Anterior cingulate cortex (tissue), 58 donors: ENCODE data around the gene YAE1.
"Not testable (repeated sequence)": the region's sequence is repeated elsewhere in the genome, so short reads cannot be mapped to it uniquely, and the experiment has no call there.

Experiments used
- DNase-seq, 58 donors: peaks; one replicate each; lab custom pipeline; 2025; lab: John Stamatoyannopoulos, UW

Gene YAE1, protein sequence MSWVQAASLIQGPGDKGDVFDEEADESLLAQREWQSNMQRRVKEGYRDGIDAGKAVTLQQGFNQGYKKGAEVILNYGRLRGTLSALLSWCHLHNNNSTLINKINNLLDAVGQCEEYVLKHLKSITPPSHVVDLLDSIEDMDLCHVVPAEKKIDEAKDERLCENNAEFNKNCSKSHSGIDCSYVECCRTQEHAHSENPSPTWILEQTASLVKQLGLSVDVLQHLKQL

DNA sequence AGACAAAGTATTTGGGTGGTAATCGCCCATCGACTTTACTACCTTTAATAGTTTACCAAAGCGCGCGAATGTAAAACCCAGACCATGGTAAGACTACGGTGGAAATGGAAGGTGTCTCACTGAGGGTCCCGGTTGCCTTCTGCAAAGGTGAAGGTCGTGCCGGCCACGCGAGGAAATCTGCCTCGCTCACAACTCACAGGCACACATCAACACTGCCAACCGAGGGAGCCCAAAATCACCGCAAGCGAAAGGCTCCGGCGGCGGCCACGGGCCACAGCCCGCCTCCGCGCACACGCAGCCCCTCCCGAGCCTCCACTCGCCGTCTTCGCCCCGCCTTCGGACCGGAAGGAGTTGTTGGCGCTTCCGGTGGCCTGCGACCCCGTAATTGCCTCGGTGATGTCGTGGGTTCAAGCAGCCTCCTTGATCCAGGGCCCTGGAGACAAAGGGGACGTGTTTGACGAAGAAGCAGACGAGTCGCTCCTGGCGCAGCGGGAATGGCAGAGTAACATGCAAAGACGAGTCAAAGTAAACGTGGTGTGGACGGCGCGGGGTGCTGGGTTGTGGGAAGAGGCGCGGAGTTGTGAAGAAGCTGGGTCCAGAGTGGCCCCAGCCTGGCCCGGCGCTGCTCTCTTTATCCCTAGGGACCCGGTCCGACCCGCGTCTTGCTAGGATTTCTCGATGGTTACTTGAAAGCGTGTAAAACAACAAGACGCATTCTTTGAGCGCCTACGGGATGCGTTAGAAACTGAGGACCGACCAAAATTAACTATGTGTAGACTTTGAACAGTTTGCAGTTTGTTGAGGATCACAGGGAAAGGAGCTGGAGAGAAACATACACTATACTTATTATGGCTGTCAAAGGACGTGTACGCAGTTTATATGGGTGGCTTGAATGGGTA, at the start of gene YAE1:
YAE1 (plus strand) TSS at position 382 of the 899 bp plus-strand sequence; CDS start at position 397, 15 bp downstream.
- peak; percentile 39 to 91 (median 80) for DNase-seq

DNA sequence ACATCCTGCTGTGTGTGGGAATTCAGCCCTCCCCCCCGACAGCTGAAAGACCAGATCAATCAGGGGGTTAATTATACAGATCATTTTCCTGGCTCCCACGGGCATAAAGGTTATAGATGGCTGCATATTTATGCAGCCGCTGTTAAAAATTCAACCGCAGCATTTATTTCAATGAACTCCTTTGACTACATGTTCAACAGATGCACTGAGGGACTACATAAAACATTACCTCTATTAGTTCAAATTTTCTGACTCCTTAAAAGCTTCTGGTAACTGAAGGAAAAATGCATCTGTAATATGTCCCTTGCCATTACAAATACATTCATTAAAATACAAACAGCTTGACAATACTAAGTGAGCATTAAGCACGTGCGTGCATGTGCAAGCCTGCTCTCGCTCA, 49.7 kb upstream of the YAE1 start:
- no peak for DNase-seq

- no peak for DNase-seq
These were observed 49.0 kb upstream of the YAE1 start for GRCh38 chr7:39517240-39517639.

DNA sequence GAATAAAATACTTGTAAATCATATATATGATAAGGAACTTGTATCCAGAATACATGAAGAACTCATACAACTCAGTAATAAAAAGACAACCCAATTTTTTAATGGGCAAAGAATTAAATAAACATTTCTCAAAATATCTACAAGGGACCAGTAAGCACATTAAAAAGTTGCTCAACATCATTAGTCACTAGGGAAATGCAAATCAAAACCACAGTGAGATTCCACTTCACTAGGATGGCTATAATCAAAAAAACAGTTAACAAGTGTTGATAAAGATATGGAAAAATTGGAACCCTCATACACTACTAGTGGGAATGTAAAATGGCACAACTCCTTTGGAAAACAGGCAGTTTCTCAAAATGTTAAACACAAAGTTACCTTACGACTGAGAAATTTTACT, 40.3 kb upstream of the YAE1 start:
- DNase-seq = no peak

- DNase-seq = no peak
These were observed 39.5 kb upstream of the YAE1 start for GRCh38 chr7:39526666-39527065.

DNA sequence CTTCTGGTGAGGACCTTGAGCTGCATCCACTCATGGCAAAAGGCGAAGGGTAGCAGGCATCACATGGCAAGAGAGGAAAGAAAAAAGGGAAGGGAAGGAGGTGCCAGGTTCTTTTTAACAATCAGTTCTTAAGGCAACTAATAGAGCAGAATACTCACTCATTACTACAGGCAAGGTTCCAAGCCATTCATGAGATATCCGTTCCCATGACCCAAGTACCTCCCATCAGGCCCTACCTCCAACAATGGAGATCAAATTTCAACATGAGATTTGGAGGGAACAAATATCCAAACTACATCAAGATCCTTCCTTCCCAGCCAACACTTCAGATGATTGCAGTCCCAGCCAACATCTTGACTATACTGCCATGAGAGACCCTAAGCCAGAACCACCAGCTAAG, 38.9 kb upstream of the YAE1 start:
- DNase-seq = no peak

GRCh38 chr7:39527951-39528350, 38.3 kb upstream of the YAE1 start:
- DNase-seq = no peak

DNA sequence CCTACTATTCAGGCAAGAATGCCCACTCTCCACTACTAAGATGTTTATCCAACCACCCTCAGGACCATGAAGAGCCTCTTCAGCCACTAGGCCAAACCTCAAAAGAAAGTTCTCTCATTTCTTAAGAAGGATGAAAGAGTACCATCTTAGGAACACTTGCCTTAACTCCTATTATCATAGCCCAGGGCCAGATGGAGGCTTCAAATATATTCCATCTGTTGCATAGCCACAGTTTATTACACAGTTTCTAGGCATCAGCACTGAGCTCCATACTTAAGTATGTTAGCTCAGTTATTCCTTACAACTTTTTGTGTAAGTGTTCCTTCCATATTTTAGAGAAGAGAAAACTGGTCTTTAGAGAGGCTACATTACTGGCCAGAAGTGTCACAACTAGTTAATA, 37.4 kb upstream of the YAE1 start:
- DNase-seq = no peak

GRCh38 chr7:39529582-39529981, 36.6 kb upstream of the YAE1 start:
- no peak for DNase-seq

DNA sequence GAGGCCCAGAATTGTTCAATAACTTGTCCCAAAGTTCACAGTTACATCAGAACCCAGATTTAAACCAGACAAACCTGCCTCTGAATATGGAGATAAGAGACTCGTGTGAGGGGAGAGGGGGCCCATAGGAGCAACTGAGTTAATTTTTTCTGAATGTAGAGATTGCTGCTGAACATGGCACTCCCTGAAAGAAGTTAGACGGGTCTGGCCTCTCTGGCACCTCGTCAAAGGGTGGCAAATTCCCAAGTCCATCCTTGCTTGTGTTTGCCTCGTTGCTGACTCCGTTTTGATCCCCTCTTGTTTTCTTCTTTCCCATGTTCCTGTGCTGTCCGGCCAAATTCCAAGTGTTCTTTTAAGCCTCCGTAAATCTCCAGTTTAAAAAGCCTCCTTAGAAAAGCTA, 35.2 kb upstream of the YAE1 start:
- DNase-seq = no peak

DNA sequence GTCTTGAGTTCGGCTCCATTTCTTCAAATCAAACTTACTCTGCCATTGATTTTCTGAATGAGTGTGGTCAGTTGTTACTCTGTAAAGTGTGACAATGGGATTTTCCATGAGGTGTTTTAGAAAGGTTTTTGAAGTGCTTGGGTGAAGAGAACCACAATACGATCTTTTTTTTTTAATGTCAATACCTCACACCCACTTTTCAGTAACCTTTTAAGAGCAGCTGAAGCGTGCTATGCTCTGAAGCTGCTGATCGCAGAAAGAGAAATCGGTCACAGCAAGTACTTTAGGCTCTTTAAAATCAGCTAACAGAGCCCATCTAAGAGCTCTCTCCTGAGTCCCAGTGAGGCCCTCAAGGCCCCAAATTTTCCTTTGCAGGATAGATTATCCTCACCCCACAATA, 34.4 kb upstream of the YAE1 start:
- no peak for DNase-seq

GRCh38 chr7:39532832-39533231, 33.4 kb upstream of the YAE1 start:
- DNase-seq = no peak

DNA sequence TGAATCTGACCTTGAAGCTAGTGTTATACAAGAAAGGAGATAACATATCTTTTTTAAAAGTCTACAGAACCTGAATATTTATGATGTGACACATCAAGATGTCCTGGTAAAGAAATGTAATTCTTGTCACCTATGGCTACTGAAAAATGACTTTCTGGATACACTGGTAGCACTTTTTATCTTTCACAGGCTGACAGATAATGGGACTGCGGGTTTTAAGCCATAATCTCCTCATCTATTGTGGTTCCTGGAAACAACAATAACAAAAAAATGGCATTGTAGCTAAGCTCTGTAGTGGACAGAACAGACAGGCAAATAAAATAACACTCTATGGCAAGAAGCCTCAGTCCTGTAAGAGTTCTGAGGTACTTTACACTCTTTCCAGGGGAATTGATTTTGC, 31.6 kb upstream of the YAE1 start:
- no peak for DNase-seq

DNA sequence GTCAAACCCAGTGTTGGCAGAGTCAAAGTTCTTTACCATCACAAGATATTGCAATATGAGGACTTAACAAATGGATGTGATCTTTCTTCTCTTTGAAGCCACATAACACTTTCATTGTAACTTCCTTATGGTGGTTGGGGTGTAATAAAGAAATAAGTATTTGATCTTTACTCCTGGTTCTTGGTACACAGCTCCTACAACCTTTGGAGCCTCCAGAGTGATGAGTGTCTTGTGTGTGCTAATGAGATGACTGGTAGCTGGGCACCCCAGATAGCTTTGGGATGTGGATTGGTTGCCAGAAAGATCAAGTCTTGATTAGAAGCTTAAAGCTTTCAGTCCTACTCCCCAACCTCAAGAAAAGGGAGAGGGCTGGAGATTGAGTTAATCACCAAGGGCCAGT, 31.1 kb upstream of the YAE1 start:
- DNase-seq = no peak

DNA sequence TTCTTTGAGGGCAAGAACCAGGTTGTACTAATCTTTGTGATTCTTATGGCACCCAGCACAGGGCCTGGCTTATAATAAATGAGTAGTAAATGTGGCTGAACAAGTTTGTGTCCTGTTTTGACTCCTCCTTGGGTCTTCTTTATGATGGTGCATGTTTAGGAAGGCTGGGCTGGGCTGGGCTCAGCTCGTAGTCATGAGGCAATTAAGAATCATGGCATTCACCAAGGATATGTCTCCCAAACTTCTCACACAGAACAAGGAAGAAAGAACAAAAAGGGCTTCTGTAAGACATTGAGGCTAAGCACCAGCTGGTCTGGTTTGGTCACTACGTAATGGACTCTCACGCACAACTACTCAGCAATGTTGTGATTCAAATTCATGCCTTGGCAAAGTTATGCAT, 30.5 kb upstream of the YAE1 start:
- DNase-seq = no peak

GRCh38 chr7:39536951-39537350, 29.3 kb upstream of the YAE1 start:
- DNase-seq = no peak

- no peak for DNase-seq
These were observed 26.4 kb upstream of the YAE1 start for GRCh38 chr7:39539816-39540215.

DNA sequence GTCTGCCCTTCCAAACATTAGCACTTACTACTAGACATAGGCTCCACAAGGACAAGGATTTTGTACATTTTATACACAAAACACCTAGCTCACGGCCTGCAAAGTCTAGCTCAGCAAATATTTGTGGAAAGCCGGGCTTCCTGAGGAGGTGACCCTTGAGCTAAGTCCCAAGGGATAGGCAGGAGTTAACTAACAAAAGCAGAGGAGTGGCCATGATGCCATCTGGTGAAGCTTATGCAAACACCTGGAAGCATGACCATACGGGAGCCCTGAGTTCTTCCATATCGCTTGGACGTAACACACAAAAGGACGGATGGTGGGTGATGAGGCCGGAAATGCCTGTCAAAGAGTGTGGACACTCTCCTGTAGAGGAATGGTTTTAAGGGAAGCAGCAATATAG, 25.9 kb upstream of the YAE1 start:
- no peak for DNase-seq

DNA sequence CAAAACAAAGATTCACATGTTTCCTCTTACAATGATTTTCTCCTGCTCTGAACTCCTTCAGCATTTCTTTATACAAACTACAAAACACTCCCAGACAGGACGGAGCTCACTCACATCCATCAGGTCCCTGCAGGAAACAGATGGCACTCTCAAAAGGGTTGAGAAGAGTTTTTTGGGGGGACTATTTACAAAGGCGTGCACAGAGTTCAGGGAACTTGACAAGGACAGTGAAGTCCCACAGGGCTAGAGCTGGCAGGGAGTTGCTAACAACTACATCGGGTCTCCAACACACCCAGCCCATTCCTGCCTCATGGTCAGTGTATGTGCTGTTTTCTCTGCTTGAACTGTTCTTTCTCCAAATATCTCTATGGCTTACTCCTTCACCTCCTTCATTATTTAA, 24.7 kb upstream of the YAE1 start:
- DNase-seq = no peak

DNA sequence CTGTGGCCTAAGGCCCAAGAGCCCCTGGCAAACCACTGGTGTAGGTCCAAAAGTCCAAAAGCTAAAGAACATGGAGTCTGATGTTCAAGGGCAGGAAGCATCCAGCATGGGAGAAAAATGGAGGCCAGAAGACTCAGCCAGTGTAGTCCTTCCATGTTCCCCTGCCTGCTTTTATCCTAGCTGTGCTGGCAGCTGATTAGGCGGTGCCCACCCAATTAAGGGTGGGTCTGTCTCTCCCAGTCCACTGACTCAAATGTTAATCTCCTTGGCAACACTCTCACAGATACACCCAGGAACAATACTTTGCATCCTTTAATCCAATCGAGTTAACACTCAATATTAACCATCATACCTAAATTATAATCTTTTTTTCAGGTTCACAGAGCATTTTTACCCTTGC, 21.4 kb upstream of the YAE1 start:
- DNase-seq = not testable (repeated sequence)

- DNase-seq = no peak
These were observed 18.9 kb upstream of the YAE1 start for GRCh38 chr7:39547336-39547735.

- DNase-seq = no peak
These were observed 15.8 kb upstream of the YAE1 start for GRCh38 chr7:39550411-39550810.
